GM18526 (cell line): ENCODE measurements around the gene HES5.

Experiments used
- POLR2A ChIP-seq: IDR thresholded peaks from 3 replicates; pipeline ENCODE4 v1.6.1; 2011; ENCODE audit not compliant: insufficient read length; ENCODE audit errors: extremely low read depth

Gene HES5

DNA sequence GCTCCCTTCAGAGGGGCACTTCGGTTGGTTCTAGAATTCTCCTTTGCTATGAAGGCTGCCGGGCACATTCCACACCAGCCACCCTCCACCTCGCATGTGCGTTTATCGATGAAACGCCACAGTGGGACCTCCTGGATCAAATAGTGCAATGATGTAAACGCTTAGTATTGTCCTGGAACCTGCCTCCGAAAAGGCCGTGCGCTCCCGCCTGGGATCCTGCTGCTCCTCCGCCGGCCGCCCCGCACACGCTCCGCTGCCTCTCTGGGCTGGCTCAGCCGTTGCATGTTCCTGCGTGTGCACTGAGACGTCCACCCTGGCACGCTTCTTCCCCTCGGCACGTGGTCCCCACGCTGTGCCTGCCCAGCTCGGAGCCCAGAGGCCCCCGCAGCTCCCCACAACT is 22.1 kb upstream of the HES5 start:
- TF ChIP-seq POLR2A = no peak

DNA sequence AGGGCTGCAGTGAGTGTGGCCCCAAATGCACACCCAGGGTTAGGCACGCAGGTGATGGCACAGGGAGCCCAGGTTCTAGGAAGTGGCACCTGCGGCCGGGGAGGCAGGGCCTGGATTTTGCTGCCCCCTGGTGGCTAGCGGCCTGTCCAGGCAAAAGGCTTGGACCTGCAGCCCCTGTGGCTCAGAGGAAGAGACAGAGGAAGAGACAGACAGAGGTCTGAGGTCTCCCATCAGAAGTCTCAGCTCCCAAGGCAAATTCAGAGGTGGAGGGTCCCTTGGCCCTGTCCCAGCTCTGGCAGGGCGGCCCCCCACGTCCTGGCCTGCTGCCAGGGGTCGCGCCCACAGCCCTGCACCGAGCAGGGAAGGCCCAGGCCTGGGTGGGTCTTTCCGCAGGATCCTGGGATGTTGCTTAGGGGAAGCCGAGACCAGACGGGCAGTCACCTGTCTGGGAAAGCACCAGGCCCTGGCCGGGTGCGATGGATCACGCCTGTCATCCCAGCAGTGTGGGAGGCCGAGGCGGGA is 18.1 kb upstream of the HES5 start:
- no peak for TF ChIP-seq POLR2A

DNA sequence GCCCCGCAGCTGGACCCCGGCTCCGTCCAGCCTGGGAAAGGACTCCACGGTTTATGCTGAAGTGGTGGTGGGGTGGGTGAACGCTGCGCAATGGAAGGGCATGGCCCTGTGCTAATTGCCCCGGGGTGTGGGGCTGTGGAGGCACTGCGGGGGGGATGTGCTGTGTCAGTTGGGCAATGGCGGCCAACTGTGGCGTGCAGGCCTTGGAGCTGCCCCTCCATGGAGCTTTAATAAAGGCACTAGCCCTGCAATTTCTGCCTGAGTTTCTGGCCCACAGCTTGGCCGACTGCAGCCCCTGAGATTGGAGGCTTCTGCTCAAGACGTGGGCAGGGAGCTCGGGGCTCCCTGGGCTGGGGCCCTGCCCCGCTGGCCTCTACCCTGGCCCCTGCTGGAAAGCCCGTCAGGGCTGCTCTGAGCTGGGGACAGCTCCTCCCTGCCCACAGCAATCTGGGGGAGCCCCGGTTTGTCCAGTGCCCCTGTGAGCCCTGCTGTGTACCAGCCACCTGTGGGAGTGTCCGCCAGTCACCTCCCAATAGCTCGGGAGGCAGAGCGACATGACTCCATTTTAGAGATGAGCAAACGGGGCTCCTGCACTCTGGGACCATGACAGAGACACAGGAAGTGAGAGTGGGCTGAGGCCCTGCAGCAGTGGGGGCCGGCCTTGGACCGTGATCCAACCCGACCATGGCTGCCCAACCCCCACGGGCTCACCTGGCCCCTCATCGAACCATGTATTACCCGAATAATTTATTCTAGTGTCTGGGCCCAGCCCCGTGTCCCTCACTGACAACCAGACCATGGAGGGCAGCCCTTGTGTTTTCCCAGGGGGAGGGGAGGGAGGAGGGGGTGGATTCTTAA is 17.4 kb upstream of the HES5 start:
- TF ChIP-seq POLR2A = peak; percentile 55

DNA sequence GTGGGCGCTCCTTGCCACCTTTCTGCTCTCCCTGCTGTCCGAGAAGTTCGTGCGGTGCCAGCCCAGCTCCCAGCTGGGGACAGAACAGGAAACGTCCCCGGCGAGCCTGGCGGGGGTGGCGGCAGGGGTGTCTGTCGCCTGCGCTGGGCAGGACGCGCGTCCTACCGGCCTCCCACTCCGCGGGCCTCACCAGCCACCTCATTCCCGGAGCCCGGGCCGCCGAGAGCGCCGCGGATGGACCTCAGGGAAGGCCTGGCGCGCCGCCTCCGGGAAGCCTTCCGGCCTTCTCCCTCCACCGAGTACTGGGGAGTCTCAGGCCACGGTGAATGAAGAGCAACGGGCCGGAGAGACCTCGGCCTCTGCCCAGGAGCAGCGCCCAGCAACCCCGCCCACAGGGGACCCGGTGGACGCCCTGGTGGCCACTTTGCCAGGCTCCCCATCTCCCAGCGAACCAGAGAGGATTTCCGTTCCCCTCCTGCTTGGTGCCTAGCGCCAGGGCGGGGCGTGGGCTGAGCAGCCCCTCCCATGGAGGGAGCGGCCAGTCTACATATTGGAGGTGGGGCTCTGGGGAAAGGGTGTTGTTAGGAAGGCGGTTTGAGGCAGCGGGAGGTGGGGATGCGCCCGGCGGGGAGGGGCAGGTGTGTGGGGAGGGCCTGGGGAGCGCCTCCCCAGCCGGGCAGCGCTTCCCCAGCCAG is 16.6 kb upstream of the HES5 start:
- no peak for TF ChIP-seq POLR2A

DNA sequence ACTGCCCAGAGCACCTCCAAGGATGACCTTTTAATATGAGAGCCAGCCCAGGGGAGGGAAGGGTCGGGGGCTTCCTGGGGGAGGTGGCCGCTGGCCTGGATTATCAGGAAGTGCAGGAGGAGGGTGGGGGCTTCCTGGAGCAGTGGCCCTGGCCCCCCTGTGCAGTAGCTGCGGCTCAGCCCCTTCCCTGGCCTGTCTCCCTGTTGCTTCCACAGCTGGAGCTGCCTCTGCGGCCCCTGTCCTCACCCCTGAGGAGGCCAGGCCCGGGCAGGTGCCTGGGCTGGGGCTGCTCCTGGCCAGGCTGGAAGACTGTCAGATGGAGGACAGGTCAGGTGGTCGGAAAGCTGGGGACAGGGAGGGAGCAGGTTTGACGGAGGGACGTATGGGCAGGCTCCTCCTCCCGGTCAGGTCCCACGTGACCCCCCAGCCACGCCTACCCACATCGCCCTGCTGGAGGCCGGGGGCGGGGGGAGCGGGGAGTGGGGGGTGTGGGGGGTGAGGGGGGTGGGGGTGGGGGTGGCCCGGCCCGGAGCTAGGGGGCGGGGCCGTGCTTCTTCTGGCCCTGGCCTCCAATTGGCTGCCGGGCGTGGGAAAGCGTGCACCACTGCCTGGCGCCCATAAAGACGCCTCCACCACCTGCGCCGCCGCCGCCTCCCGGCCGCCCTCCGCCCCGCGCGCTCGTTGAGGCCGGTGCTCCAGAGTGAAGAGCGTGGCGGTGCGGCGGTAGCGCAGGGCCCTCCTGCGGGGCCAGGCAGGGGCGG is 15.9 kb upstream of the HES5 start:
- TF ChIP-seq POLR2A = peak; percentile 98

DNA sequence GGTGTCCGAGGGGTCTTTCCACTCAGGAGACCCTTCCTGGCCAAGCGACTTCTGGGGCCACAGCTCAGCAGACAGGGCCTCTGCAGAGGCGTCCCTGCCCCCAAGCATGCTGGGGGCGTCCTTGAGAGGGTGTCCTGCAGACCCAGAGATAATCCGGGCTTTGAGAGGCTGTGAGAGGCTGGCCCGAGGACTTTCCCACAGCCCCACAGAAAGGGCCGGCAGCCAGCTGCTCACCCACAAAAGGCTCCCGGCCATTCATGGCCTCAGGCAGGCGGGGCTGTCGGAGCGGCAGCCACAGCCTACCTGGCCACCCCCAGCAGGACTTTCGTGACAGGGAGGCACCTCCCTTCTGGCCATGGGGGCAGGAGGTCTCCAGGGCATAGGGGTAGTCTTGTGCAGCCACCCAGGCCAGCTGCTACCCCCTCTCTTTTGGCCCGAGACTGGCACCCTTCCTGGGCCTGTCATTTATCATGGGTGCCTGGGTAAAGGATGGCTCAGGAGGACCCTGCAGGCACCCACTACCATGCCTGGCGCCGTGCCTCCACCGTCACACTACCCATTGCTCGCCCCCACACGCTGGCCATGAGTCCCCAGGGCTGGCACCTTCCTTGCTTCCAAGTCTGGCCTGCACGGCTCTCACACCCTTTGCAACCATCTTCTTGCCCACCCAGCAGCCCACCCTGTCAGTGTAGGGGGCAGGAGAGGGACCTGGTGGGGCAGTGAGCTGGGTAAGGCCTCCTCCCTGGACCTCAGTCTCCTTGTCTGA is 15.0 kb upstream of the HES5 start:
- TF ChIP-seq POLR2A = no peak

DNA sequence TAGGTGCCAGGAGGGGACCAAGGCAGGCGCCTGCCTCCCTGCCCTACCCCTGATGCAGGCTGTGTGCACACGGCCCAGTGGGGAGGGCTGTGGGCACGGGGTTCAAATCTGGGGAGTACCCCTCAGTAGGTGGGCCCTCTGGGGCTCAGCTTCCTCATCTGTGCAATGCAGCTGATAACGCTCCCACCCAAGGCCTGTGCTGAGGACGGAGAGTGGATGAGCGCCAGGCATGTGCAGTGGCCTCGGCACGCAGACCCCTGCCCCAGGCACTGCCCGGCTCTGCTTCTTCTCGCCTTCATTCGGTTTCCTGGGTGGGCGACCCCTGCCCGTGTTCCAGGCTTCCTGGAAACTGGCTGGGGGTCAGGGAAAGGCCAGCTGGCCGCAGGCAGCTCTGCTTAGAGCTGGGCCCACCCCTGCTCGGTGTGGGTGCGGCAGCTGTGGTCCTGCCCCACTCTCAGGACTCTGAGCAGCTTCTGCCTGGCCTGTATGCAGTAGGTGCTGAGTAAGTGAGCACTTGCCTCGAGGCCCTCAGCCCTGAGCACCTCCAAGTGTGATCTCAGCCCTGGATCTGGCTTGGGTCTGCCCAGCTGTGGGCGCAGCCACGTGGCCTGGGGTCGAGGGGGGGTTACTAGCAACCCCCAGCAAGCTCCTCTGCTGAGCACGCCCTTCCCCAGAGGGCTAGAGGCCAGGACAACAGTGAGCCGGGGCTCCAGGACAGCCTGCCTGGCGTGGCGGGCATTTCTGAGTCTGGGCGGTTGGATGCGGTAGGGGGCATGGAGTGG is 14.2 kb upstream of the HES5 start:
- TF ChIP-seq POLR2A = no peak

DNA sequence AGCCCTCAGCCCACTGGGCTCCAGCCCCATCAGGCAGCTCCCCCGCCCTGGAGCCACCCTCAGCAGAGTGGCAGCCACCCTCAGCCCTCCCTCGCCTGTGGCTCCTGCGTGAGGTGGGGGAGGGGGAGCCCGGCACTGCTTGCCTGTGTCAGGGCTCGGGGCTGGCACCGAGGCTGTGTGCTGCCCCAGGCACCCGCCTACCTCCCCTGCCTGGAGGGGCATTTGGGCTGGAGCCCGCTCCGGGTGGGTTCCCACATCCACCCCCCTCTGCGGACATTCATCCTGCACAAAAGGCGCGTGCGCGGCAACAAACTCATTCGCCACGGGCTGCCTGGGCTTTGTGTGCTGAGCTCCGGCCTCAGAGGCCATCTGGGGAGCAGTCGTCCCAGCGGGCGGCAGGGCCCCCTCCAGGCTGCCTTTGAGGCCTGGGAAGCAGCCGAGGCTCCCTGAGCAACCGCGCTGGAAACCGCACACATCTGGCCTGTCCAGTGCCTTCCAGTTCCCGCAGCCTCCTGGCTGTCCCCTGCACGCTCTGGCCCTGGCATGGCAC is 13.6 kb upstream of the HES5 start:
- TF ChIP-seq POLR2A = no peak

DNA sequence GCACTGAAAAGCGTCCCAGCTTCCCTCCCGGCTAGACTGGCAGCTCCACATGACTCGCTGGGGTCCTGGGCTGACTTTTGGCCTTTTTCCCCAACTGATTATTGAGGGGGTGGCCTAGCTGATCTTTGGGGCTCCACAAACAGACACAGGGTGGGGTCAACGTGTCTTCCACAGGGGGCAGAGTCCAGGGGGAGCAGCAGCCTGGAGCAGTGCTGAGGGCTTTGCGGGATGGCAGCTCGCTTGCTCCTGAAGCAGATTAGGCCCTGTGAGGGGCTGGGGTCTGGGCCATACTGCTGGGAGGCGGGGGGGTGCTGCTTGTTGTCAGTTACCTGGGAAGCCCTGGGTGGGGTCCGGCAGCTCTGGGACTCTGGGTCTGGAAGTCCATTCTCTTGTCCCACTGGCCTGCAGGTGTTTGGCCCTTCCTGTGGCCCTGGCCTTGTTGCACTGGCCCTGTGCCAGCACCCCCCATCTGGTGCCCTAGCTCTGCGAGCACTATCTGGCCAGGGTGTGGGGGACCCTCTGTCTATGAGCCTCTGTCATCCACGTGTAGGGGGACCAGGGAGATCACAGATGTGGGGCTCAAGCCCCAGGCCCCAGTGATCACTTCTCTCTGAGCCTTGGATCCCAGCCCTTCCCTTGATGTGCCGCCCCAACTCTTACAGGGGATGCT is 12.3 kb upstream of the HES5 start:
- TF ChIP-seq POLR2A = no peak

DNA sequence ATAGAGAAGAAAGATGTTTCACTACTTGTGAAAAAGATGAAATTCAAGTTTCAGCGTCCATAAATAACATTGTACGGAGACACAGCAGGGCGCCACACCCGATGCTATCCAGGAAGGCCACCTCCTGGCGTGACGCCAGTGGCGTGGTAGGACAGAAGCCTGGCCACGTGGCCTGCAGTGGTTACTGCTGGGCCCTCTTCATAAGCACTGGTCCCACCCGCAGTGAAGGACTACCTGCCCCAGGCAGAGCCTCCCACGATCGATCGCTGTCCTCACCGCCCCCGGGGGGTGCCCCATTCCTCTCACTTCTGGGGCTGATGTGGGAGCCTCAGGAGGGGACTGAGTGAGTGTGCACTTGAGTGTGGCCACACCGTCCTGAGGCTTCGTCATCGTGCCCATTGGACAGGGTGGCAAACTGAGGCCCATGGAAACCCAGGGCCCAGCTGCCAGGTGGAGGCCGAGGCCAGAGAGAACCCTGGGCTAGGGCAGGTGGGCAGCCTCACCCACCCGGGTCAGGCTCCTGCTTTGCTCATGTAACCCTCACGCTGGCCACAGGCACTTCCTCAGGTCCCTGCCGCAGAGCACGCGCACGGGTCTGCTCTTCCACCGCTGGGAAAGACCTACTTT is 11.7 kb upstream of the HES5 start:
- no peak for TF ChIP-seq POLR2A

DNA sequence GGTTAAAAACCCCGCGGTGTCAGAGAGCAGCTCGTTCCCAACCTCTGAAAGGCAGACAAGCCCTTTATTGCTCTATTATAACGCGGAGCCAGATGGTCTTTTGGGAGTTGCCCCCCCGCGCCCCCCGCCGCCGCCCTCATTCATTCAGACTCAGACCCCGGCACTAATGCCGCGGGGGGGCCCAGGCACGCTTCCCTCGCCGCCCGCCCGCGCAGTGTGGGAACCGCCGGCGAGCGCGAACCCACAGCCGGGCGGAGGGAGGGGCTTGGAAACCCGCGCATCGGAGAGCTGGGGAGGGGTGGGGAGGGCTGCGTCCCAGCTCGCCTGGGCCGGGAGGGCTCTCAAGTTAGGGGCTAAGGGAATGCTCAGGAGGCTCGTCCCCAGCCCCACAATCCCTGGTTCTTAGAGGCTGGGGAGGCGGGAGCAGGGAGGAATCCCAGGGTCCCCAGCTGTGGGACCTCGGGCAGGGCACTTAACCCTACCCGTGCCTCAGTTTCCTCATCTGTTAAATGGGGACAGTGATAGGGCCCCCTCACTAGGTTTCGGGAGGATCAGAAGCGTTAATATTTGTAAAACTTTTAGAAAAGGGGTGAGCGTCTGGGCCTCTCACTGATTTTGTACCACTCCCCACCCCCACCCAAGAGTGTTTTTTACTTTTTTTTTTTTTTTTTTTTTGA is 10.9 kb upstream of the HES5 start:
- no peak for TF ChIP-seq POLR2A

DNA sequence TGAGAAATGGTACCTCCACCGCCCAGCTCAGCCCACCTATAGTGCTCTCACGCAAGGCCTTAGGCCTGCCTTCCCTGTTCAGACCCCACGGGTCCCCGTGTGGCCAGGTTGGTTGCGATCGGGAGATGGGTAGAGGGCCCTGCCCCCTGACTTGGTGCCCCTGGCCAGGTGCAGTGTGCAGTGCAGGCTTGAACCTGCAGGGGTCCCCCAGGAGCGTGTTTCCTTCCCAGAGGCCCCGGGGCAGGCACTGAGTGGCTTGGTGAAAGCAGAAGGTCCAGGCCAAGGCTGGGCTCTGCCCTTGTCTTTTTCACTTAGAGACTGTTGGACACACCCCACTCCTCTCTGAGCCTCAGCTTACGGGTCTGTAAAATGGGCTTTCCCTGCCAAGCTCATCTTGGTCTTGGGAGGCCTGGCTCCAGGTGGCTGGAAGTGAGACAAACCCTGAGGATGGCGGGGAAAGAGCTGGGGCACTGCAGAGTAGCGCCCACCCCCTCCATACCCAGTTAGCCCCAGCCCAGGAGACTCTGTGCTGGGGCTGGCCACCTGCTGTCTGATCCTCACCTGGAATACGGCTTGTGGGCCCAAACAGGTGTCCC is 9.3 kb upstream of the HES5 start:
- TF ChIP-seq POLR2A = no peak

DNA sequence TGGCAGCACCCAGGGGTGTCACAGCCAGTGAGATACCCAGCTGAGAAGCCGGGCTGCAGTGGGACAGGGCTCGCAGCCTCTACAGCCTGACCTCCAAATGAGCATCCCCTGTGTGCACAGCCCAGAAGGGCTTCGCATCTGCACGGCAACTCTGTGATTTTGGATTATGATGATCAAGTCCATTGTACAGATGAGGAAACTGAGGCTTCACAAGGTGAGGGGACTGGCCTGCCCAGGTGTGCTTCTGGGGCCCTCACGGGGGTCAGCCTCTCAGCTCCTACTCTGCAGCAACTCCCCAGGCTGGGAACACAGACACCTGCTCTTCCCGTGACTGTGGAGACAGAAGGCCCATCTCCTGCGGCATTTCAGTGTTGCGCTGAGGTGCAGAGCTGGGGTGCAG is 8.8 kb upstream of the HES5 start:
- no peak for TF ChIP-seq POLR2A
